NCI-H1048 (cell line): ENCODE results near the gene QRICH2.
"Not testable (repeated sequence)": the region's sequence is repeated elsewhere in the genome, so short reads cannot be mapped to it uniquely, and the experiment has no call there.

Experiments used
- DNase-seq: peaks from one replicate; lab custom pipeline; 2025; lab: John Stamatoyannopoulos, UW

Gene QRICH2

DNA sequence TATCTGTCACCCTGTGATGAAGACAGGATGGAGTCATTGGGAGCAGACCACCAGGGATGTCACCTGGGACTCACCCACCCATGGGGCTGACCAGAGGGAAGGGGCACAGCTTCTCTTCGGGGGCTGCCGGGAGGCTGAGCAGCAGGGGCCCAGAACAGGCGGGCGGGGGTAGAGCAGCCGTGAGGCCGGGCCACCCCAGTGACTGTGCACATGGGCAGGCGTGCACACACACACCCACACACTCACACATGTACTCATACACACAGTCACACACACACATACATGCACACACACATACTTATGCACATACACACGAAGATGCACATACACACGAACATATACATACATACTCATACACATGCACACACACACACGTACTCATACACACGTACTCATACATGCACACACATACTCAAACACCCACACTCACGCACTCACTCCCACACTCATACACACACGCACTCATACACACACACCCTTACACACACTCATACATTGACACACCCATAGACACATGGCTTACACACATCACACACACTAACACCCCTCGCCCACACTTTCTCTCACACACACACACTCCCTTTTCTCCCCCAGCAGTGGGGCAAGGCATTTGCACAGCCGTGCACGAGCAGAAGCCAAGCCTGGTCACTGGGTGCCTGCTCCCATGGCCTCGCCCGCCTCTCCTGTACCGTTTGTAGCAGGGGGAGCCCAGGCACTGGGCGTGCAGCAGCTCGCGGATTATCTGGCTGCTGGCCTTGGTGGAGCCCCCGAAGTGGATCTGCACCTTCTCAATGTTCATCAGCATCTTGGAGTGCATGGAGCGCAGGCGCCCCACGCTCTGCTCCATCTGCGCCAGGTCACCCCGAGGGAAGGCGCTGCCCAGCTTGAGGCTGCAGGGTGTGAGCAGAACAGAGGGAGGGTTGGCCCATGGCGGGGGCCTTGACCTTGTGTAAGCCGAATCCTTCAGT lies 30.5 kb downstream of the QRICH2 start:
- DNase-seq, result no peak

DNA sequence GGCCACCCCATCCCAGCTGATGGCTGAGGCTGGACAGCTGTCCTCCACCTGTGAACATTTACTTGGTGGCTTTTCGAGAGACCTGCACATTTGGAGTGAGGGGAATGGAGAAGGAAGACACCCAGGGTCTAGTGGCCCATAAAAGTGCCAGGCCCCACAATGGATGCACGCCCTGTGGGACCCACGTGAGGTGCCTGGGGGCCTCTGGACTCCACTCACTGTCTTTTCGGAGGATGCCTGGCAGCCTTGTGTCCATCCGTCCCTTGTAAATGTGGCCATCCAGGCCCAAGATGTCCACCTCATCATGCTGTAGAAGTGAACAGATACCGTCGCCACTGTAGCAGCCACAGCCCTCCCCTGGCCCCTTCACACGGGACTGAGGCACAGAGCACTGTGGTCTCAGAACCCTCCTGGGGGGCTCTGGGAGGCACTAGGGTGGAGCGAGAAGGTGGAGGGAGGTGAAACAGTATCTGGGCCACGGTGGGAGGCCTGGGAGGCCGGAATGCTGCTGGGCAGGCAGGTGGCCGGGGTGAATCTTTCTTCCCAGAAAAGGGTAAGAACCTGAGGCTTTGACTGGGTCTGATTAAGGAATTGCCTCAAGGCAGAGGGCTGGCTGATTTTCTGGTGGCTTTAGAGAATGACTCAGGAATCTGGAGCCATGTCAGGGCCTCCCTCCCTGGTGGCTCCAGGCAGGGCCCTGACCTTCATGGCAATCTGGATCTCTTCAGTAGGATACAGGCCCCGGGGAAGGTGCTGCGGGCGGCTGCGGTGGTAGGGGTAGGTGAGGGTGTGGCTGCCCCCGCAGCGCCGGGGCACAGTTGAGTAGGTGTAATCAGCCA lies 31.4 kb downstream of the QRICH2 start:
- no peak for DNase-seq

GRCh38 chr17:76276069-76276431 lies 32.0 kb downstream of the QRICH2 start:
- no peak for DNase-seq

DNA sequence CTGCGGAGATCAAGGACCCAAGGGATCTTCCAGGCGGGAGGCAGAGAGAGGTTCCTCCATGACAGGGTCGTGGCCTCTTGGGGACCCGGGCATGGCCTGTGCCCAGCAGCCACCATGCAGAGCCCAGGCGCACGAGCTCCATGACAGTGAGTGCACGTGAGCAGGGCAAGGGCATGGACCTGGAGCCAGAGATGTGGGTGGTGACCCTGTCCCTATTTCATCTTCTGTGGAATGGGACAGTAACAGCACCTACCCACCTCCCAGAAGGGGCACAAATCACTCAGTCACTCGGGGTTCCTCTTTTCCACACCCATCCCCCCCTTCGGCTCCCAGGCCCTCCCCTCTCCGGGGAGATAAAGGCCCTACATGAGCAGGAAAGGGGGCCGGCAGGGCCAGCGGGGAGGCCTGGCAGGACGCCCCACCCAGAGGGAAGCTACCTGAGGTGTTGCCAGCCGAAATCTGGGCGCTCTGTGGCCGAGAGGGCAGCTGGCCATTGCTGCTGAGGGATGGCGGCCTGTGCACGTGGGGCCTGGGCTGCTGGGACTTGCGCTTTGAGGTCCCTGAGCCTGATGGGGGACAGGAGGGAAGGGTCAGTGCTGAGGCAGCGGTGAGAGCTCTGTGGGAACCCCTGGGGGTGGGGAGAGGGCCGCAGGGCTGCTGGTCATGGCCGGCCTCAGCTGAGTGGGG lies 32.6 kb downstream of the QRICH2 start:
- DNase-seq, result no peak

GRCh38 chr17:76274112-76274956 lies 33.7 kb downstream of the QRICH2 start:
- DNase-seq, result no peak

DNA sequence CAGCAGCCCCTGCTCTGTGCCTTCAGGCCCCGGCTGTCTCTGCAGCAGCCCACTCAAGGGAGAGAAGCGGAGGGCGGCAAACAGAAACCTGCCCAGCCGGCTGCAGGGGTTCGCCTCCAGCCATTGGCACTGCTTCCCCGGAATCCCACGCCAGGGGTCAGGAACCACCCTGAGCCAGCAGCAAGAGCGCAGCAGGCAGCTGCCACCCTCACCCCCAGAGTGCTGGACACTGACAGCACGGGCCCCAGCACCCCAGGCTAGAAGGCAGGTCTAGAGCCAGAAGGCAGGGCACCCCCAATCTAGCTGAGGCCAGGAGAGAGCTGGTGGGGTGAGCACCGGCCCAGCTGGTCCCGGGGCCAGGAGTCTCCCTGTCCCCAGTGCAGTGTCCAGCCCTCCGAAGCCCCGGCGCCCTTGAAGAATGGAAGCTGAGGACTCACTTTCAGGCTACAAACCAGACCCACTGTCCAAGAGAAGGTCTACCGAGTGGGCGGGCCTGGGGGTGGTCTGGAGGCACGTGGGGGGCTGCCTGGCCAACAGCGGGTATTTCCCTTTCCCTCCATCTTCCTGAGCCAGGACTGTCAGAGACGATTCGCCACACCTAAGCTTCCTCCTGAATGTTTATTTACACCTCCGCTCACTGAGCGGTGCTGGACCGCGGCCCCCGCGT lies 34.5 kb downstream of the QRICH2 start:
- no peak for DNase-seq

GRCh38 chr17:76272541-76273444 lies 35.3 kb downstream of the QRICH2 start:
- DNase-seq, result no peak

DNA sequence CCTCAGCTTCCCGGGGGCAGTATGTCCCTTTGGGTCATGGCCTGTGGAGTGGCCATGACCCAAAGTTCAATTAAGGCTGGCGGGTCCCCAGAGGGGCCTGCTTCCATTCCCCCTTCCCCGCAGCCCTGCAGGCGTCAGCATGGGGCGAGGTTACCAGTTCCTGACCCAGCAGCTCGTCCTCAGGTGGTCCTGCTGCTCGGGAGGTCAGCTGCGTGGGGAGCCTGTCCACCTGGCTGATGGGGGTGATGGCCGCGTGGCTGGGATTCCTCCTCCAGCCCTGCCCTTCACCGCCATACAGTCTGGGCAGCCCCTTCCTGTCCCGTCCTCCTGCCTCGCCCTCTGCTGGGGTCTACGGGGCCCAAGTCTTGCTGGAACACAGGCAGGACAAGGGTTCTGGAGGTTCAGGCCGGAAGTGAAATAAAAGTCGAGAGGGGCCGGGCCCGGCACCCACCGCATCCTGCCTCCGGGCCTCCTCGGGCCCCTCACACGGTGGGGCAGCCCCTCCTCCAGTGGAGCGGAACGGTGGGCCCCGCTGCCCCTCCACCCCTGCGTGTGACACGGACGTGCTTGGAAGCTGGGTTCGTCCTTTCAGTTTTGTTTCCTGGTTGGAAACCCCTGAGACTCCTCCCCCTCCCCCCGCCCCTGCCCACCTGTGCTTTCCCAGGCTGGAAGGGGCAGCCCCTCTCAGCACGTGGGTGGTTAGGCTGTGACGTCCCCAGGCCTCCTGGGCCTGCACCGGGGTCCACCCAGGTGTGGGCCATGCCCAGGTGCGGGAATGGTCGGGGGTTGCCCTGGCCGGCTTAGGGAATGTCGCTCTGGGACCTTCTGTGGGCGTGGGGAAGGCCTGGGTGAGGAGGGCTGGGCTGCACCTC lies 36.2 kb downstream of the QRICH2 start:
- no peak for DNase-seq

GRCh38 chr17:76270770-76271668 lies 37.1 kb downstream of the QRICH2 start:
- no peak for DNase-seq

DNA sequence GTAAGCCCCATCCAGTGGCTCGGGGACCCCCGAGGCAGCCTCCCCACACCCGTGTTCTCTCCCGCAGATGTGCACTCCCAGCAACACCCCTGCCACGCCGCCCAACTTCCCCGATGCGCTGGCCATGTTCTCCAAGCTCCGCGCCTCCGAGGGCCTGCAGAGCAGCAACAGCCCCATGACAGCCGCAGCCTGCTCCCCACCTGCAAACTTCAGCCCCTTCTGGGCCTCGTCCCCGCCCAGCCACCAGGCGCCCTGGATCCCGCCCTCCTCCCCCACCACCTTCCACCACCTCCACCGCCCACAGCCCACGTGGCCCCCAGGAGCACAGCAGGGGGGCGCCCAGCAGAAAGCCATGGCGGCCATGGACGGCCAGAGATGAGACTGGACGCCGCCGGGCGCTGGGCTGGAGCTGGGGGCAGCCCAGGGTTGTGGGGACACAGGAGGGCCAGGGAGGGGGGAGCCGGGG lies 37.9 kb downstream of the QRICH2 start:
- no peak for DNase-seq

- no peak for DNase-seq
These were observed 38.8 kb downstream of the QRICH2 start for GRCh38 chr17:76268991-76269981.

DNA sequence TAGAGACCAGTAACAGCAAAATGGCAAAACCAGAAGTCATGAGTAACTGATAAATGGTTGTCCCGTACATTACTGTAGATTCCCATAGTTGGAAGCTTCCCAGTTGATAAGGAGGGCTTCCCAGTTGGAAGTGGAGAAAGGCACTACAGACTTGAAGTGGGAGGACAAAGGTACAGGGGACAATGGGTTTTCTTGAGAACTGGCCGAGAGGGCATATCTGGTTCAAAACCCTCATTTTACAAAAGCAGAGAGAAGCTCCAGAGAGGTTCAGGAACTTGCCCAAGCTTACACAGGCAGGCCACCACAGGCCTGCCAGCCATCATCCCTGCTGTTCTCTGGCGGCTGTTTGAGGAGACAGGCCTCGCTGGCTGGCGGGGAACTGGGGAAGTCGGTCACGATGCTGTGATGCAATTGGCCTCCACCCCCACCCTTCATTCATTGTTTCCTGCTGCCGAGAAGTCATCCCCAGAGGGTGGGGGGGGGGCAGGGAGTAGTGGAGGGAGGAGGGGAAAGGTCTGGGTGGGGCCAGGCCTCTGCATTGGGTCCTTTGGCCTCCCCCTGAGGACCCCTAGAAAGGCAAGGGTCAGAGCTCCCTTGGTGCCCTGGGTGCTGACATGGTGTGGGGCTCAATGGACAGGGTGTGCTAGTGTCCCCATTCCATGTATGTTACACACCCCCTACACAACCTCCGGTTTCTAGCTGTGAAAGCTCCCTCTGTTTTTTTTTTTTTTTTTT lies 39.9 kb downstream of the QRICH2 start:
- no peak for DNase-seq

DNA sequence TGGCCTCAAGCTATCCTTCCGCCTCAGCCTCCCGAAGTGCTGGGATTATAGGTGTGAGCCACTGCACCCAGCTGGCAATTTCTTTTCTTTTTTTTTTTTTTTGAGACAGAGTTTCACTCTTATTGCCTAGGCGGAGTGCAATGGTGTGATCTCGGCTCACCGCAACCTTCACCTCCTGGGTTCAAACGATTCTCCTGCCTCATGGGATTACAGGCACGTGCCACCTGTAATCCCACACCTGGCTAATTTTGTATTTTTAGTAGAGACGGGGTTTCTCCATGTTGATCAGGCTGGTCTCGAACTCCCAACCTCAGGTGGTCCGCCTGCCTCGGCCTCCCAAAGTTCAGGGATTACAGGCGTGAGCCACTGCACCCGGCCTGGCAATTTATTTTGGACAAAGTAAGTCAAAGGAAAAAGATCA lies 40.5 kb downstream of the QRICH2 start:
- not testable (repeated sequence) for DNase-seq

DNA sequence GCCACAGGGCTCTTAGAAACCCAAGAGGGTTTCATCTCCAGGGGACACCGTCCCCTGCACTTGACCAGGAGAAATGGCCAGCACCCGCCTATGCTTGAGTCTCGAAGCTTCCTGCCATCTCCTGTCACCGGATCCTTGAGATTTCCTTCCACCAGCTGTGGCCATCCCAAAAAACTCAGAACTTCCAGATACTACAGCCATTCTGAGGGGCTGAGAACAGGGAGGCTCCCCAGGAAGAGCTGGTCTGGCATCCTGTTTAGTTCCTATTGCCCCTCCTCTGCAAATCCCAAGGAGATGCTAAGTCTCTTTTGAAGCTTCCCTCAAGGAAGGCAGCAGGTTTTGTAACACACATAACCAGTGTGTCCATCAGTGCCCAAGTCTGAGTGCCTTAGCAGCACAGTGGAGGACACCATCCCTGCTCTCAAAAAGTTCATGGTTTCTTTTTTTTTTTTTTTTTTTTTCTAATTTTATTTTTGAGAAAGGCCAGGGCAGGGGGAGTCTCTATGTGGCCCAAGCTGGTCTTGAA lies 41.0 kb downstream of the QRICH2 start:
- no peak for DNase-seq

DNA sequence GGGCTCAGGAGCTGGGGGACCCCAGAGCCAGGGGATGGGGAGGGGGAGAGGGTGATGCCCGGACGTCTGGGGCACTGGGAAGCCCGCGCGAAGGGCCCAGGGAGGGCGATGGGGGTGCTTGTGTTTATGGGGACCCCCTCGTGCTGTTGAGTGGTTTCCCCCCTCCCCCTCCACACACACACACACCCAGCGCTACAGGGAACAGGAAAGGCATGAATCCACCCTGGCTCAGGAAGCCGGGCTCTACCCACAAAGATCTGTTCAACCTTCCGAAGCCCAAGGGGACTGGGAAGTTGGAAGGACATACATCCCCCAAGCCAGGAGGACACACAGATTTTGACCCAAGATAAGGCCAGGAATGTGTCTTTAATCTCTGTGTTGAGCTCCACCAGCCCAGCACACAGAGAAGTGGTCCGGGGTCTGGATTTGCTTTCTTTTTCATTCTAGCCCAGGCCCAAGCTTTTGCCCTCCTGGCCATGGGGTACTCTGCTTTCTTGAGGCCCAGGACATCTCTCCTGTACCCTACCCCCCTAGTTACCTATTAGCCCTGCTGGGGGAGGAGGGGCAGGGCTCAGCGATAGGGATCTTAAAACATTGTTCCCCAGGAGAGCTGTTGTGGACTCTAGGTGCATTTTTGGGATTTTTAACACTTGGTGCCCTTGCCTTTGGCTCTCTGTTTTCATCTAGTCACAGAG lies 41.7 kb downstream of the QRICH2 start:
- DNase-seq, result no peak
